GM18511 (cell line): ENCODE results near the gene TIGIT.
"Not testable (repeated sequence)": the region's sequence is repeated elsewhere in the genome, so short reads cannot be mapped to it uniquely, and the experiment has no call there.

Source experiments
- ATAC-seq: cut with Tn5 transposase; IDR thresholded peaks from one replicate; pipeline ENCODE4 v1.9.1; 2021; ENCODE audit warnings: mild to moderate bottlenecking, moderate library complexity; ENCODE audit not compliant: unreplicated experiment

Gene TIGIT

GRCh38 chr3:114293838-114294535 is at the start of gene TIGIT:
TSS of gene TIGIT (plus strand) at chr3:114294028. CDS start at chr3:114294062, 34 bp downstream.
- ATAC-seq, result no peak

GRCh38 chr3:114252954-114253353 is 40.9 kb upstream of the TIGIT start:
- no peak for ATAC-seq

- ATAC-seq, result no peak
Observed at GRCh38 chr3:114253505-114253904, 40.3 kb upstream of the TIGIT start.

GRCh38 chr3:114259566-114259965 is 34.3 kb upstream of the TIGIT start:
- ATAC-seq, result no peak

- no peak for ATAC-seq
Observed at GRCh38 chr3:114260152-114260551, 33.7 kb upstream of the TIGIT start.

GRCh38 chr3:114270019-114270418 is 23.8 kb upstream of the TIGIT start:
- ATAC-seq, result no peak

DNA sequence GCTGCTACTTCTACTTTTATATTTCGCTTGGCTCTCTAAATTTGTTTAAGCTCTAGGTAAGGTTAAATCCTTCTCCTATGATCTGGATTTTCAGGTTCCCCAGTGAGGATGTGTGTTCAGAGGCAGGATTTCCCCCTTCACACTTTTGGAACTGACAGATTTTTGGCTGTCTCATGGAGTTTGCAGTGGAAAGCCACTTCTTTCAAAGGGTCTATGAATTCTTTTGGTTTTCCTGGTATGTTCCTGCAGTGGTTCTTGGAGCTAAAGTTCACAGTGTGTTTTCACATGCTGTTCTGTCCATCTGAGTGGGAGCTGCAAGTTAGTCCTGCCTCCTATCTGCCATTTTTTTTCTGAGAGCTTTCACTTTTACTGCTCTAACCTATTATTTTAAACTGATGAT is 21.6 kb upstream of the TIGIT start:
- no peak for ATAC-seq

DNA sequence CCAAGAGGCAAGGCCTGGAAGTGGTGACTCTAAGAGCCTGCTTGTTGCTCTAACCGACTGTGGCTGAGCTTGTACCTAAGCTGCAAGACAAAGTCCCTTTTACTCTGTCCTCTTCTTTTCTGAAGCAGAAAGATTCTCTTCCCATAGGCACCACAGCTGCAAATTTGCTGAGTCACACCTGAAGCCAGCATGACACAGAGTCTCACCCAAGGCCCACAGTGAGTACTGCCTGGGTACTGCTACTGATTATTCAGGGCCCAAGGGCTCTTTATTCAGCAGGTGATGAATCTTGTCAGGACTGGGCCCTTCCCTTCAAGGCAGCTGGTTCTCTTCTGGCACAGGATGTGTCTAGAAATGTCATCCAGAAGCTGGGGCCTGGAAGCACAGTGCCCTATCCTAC is 18.9 kb upstream of the TIGIT start:
- no peak for ATAC-seq

DNA sequence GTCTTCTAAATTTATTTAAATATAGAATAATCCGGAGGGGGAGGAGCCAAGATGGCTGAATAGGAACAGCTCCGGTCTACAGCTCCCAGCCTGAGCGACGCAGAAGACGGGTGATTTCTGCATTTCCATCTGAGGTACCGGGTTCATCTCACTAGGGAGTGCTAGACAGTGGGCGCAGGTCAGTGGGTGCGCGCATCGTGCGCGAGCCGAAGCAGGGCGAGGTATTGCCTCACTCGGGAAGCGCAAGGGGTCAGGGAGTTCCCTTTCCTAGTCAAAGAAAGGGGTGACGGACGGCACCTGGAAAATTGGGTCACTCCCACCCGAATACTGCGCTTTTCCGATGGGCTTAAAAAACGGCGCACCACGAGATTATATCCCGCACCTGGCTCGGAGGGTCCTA is 17.0 kb upstream of the TIGIT start:
- not testable (repeated sequence) for ATAC-seq

- no peak for ATAC-seq
Observed at GRCh38 chr3:114284644-114285043, 9.2 kb upstream of the TIGIT start.

DNA sequence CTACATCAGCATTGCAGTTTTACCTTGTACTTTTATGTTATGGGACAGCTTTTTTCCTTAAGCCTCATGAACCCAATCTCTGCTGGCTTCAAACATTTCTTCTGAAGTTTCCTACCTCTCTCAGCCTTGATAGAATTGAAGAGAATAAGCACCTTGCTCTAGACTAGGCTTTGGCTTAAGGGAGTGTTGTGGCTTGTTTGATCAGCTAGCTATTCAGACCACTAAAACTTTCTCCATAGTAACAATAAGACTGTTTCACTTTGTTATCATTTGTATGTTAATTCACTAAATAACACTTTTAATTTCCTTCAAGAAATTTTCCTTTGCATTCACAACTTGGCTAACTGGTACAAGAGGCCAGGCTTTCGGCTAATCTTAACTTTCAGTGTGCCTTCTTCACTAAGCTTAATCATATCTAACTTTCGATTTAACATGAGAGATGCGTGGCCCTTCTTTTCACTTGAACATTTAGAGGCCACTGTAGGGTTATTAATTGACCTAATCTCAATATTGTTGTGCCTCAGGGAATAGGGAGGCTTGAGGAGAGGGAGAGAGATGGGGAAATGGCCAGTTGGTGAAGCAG is 8.1 kb upstream of the TIGIT start:
- peak; percentile 55 for ATAC-seq

- ATAC-seq, result no peak
Observed at GRCh38 chr3:114286266-114286665, 7.6 kb upstream of the TIGIT start.

DNA sequence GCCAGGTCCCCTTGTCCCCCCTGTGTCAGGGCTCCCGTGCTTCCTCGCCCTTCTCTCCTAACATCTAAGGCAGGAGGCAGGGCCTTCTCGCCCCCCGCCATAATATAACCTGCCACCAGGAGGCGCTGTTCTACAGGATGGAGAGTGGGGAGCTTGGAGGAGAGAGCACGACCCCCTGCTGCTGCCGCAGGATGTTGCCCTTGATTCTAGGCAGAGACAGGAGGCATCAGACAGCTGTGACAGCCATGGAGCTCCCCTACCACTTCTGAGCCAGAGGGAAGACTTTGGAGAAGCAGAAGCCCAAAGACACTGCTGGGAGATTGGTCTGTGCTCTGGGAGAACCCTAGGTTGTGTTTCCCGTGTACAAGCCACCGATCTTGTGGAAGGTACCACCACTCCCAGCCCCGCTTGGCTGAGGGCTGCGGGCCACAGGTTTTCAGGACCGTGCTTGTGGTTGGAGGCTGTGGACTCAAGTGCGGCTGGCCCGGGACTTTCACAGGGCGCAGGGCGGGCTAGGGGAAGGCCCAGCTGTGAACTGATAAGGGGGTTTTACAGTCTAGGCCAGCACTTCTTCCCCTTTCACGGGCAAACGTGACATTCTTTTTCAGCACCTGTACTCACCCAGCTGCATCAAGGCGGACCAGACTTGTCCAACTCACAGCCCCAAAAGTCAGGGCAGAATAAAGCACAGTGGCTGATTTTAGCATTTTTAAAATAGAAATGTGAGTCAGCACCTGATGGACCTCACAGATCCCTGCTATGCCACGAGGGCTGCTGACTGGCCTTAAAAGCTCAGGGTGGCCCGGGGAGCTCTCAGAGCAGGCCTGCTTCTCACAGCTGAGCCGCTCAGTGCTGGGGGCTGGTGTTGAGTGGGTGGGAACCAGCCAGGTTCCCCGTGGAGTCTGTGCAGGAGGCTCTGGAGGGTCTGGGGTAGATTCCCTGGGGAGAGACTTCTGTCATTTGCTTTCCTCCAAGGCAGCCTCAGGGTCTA is 2.6 kb upstream of the TIGIT start:
- ATAC-seq, result peak; percentile 94

DNA sequence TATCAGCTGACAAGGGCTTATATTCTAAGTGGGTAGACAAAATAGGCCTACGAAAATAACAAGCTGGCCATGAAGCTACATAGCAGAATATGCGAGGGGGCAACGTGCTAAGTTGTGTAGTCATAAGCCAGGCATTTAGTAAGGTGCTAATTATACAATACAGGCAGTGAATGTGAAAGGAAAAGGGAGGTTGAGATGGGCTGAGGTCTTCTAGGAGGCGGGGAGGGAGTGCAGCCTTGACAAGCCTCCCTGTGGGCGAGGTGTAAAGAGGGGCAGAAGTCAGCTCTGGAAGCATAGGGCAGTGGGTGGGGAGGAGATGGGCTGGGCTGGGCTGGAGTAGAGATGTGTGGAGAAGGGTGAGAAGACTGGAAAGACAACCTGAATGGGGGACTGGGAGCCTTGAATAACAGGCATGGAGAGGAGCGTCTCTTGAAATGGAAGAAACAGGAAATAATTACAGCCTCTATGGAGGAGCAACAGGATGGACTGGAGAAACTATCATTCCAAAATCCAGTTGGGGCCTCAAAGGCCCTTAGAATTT is 1.2 kb downstream of the TIGIT start:
- ATAC-seq, result no peak

DNA sequence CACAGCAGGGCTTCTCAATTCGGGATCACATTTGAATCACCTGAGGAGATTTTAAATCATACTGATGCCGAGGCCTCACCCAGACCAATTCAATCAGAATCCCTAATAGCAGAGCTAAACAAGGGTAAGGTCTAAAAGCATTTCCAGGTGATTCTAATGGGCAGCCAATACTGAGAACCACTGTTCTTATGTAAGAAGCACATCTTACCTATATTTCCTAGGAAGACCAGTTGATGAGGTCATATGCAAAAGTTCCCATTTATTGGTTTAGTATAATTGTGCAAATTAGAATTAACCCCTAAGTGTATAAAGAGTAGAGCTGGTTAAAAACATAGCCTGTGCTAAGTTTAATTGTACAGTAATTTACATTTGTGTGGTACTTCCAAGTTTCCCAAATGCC is 2.1 kb downstream of the TIGIT start:
- ATAC-seq, result no peak

DNA sequence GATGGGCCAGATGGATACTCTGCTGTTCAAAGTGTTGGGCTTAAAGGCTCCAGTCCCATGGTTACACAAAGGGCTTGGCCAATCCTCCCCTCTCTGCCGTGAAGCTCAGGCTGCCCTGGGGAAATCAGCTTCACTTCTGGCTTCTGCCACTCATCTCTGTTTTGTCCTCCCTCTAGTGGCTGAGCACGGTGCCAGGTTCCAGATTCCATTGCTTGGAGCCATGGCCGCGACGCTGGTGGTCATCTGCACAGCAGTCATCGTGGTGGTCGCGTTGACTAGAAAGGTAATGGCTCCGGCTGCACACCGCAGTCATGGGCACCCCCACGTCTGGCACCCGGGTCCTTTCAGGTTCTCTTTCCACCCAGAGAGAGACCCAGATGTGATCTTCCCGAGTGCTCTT is 5.6 kb downstream of the TIGIT start:
- ATAC-seq, result peak; percentile 44

DNA sequence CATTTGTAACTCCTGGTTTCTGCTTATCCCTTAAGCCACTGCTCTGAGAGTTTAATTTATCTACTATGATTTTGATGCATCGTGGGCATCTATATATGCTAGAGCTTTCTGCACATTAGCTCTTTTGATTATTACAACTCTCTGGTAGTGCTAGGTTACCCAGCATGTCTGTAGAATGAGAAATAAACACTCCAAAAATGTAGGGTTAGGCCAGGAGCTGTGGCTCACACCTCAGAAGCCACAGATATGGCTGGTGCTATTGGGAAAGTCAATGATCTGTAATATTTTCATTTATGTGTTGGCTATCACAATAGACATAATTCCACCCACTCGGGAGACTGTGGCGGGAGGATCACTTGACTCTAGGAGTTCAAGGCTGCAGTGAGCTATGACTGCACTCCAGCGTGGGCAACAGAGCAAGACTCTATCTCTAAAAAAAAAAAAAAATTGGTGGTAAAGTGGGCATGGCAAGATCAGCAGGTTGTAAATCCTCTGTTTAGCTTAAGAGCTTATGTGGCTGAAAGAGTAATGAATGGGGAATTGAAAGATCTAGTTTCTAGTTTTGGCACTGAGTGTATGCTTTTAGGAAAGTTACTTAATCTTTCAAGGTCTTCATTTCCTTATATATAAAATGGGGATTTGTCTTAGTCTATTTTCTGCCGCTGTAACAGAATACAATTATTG is 6.3 kb downstream of the TIGIT start:
- ATAC-seq, result peak; percentile 71

- peak; percentile 56 for ATAC-seq
Observed at GRCh38 chr3:114307222-114307830, 13.5 kb downstream of the TIGIT start.

DNA sequence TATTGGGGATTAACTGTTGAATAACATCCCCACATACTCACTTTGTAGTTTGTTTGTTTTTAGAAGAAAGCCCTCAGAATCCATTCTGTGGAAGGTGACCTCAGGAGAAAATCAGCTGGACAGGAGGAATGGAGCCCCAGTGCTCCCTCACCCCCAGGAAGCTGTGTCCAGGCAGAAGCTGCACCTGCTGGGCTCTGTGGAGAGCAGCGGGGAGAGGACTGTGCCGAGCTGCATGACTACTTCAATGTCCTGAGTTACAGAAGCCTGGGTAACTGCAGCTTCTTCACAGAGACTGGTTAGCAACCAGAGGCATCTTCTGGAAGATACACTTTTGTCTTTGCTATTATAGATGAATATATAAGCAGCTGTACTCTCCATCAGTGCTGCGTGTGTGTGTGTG is 14.0 kb downstream of the TIGIT start:
- no peak for ATAC-seq

DNA sequence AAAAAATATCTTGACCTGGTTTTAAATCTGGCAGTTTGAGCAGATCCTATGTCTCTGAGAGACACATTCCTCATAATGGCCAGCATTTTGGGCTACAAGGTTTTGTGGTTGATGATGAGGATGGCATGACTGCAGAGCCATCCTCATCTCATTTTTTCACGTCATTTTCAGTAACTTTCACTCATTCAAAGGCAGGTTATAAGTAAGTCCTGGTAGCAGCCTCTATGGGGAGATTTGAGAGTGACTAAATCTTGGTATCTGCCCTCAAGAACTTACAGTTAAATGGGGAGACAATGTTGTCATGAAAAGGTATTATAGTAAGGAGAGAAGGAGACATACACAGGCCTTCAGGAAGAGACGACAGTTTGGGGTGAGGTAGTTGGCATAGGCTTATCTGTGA is 14.5 kb downstream of the TIGIT start:
- ATAC-seq, result peak; percentile 27
